Calu3 (cell line): Measurements from ENCODE around the gene CEMIP2. TPM values are rescaled to one million over a fixed set of nuclear protein-coding genes. Genes with fewer than 3 reads are reported as not detected.

Experiments used
- BruUV-seq: library from RNA; stranded (reverse); fragments of 400-500 nt; replicated peaks from 2 replicates; lab custom pipeline; 2021; lab: Mats Ljungman, UMichigan
- CTCF ChIA-PET: fragments of 300-600 bp; sonication (Branson Sonifier 250); formaldehyde crosslinking; loops from one replicate; lab custom pipeline; 2022; ENCODE audit warnings: antibody characterized with exemption; lab: Charles Lee
- DNase-seq: peaks from one replicate; pipeline ENCODE4 v3.0.0; 2022
- H3K27ac Mint-ChIP-seq: one replicate; pipeline ENCODE4 v1.8.0; 2022; ENCODE audit warnings: mixed read lengths; ENCODE audit not compliant: unreplicated experiment
- H3K27me3 Mint-ChIP-seq: one replicate; pipeline ENCODE4 v1.8.0; 2022; ENCODE audit warnings: mixed read lengths; ENCODE audit not compliant: unreplicated experiment
- H3K36me3 Mint-ChIP-seq: one replicate; pipeline ENCODE4 v1.8.0; 2022; ENCODE audit warnings: mild to moderate bottlenecking, moderate library complexity, mixed read lengths; ENCODE audit not compliant: insufficient read depth, unreplicated experiment
- H3K4me1 Mint-ChIP-seq: one replicate; pipeline ENCODE4 v1.8.0; 2022; ENCODE audit warnings: mild to moderate bottlenecking, low read depth, mixed read lengths; ENCODE audit not compliant: unreplicated experiment
- H3K4me3 Mint-ChIP-seq: one replicate; pipeline ENCODE4 v1.8.0; 2022; ENCODE audit warnings: mild to moderate bottlenecking, low read depth, moderate library complexity, mixed read lengths; ENCODE audit not compliant: unreplicated experiment
- H3K9me3 Mint-ChIP-seq: one replicate; pipeline ENCODE4 v1.8.0; 2022; ENCODE audit warnings: low read depth, mixed read lengths; ENCODE audit not compliant: unreplicated experiment
- CTCF ChIP-seq: fragments of 200-600 bp; IDR thresholded peaks from one replicate; pipeline ENCODE4 v1.8.0; 2022; ENCODE audit warnings: antibody characterized with exemption; ENCODE audit not compliant: unreplicated experiment
- intact Hi-C: fragments of 100-400 bp; cut with micrococcal nuclease; formaldehyde crosslinking; loops from one replicate; pipeline ENCODE4 v1.10.0; 2022; ENCODE audit not compliant: unreplicated experiment
- total RNA-seq: library from RNA; stranded (reverse); gene quantifications from 2 replicates; pipeline ENCODE4 v1.2.3, GENCODE V29; 2022

CEMIP2 gene
- total RNA-seq, 1 experiment from 2014 or later: 122 TPM

DNA sequence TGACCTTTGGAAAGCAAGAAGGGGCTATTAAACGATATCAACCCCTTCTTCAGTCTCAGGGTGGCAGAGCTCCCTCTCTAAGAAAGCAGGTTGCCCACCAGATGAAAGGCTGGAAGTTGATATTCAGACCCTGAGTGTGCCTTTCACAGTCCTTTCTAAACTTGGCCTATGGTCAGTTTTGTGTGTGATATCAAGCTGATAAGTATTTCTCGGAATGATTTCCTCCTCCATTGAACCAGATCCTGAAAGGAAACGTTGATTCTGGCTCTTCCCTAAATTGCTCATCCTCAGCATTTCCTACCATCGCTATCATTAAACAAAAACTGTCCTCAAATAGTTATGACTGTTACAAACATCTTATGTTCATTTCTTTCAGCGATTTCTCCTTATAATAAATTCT lies 130.4 kb downstream of the CEMIP2 start:
- Mint-ChIP-seq H3K4me1 (no peaks in the 10 kb centered on the region), H3K27me3 (no peaks in the 10 kb centered on the region), H3K9me3 (no peaks in the 10 kb centered on the region), H3K36me3 (no peaks in the 10 kb centered on the region), H3K4me3 (no peak overlapping the region), H3K27ac (no peak overlapping the region)
- DNase-seq: no peak
- no TSS peak for BruUV-seq
- CTCF ChIA-PET: no interaction called here
- intact Hi-C loops: no loop called here
- no peak for TF ChIP-seq CTCF

GRCh38 chr9:71637375-71637774 lies 130.9 kb downstream of the CEMIP2 start:
- peaks cover 4% of the 10 kb centered on the region for H3K9me3 Mint-ChIP-seq
- no peak overlapping the region for H3K27ac Mint-ChIP-seq
- CTCF ChIA-PET: no interaction called here
- TF ChIP-seq CTCF: no peak
- DNase-seq: no peak
- no peaks in the 10 kb centered on the region for H3K27me3 Mint-ChIP-seq
- BruUV-seq: no TSS peak
- H3K4me3 Mint-ChIP-seq: no peak overlapping the region
- no peaks in the 10 kb centered on the region for H3K36me3 Mint-ChIP-seq
- H3K4me1 Mint-ChIP-seq: no peaks in the 10 kb centered on the region
- intact Hi-C loops: no loop called here

DNA sequence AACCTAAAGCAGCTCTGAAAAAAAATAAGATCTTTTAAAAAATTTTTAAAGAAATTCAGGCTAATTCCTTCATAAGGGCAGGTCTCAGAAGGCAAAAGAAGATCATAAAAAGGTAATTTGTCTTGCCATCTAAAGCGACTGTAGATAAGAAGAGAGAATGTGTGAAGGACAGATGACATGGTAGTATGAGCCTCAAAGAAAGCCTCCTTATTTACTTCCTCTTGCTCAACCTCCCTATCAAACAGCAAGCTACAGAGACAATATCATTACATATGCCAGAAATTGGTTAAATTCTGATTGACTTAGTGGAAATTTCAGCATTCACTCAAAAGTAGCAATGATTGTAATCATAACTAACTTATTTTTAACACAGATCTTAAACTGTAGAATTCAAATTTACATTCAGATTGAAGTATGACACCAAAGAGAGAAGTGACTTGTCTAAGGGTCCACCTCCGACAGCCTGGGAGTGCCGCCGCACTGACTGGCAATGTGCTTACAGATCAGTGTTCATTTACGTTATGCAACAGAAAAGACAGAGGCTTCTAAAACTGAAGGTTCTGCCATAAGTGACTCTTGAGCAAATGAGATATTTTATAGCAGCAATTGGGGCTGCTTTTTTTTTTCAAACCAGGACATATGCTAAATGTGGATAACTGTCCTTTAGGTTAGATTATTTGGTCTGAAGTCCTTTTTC lies 132.0 kb downstream of the CEMIP2 start:
- Mint-ChIP-seq H3K36me3 (no peaks in the 10 kb centered on the region), H3K27me3 (no peaks in the 10 kb centered on the region), H3K9me3 (peaks cover 4% of the 10 kb centered on the region), H3K27ac (no peak overlapping the region), H3K4me3 (no peak overlapping the region), H3K4me1 (no peaks in the 10 kb centered on the region)
- CTCF ChIA-PET: no interaction called here
- BruUV-seq: no TSS peak
- TF ChIP-seq CTCF: no peak
- DNase-seq: no peak
- intact Hi-C loops: no loop called here

GRCh38 chr9:71634752-71635151 lies 133.6 kb downstream of the CEMIP2 start:
- CTCF ChIA-PET: no interaction called here
- intact Hi-C loops: no loop called here
- BruUV-seq: no TSS peak

More at GRCh38 chr9:71634752-71635151, 133.6 kb downstream of the CEMIP2 start:
- peaks cover 4% of the 10 kb centered on the region for H3K9me3 Mint-ChIP-seq
- no peaks in the 10 kb centered on the region for H3K4me1 Mint-ChIP-seq
- TF ChIP-seq CTCF: no peak
- H3K36me3 Mint-ChIP-seq: no peaks in the 10 kb centered on the region
- no peak for DNase-seq
- H3K27ac Mint-ChIP-seq: no peak overlapping the region
- no peak overlapping the region for H3K4me3 Mint-ChIP-seq
- no peaks in the 10 kb centered on the region for H3K27me3 Mint-ChIP-seq

Other genes starting within 250 kb of the CEMIP2 start
- 16.5 and 17.3 TPM in 2 replicates for gene ABHD17B, start 142.7 kb upstream of the CEMIP2 start, total RNA-seq
- 8.3 and 9.8 TPM in 2 replicates for gene C9orf85, start 143.1 kb upstream of the CEMIP2 start, total RNA-seq